Upper lobe of right lung (tissue), 1 donor: ENCODE measurements around the gene GLP1R. TPM values are rescaled to one million over a fixed set of nuclear protein-coding genes. Genes with fewer than 3 reads are reported as not detected.

Source experiments
- ATAC-seq: fragments of 200-7000 bp; cut with Tn5 transposase; one replicate; pipeline ENCODE4 v1.9.1; 2020; ENCODE audit warnings: mild to moderate bottlenecking, moderate library complexity
- DNase-seq: peaks from one replicate; pipeline ENCODE4 v3.0.0-alpha.2; 2020
- H3K27ac ChIP-seq: fragments of 200-600 bp; one replicate; pipeline ENCODE4 v1.8.0; 2022
- H3K27me3 ChIP-seq: fragments of 200-600 bp; one replicate; pipeline ENCODE4 v1.8.0; 2022; ENCODE audit warnings: mild to moderate bottlenecking
- H3K36me3 ChIP-seq: fragments of 200-600 bp; one replicate; pipeline ENCODE4 v1.8.0; 2022
- H3K4me1 ChIP-seq: fragments of 200-600 bp; one replicate; pipeline ENCODE4 v1.8.0; 2022
- H3K4me3 ChIP-seq: fragments of 200-600 bp; one replicate; pipeline ENCODE4 v1.8.0; 2022; ENCODE audit warnings: mild to moderate bottlenecking
- H3K9me3 ChIP-seq: fragments of 200-600 bp; one replicate; pipeline ENCODE4 v1.8.0; 2022
- intact Hi-C: fragments of 100-400 bp; cut with DNase I; formaldehyde crosslinking; loops from one replicate; pipeline ENCODE4 v1.11.0; 2022
- total RNA-seq: library from RNA; stranded (reverse); fragmentation: NEBNext Ultra II Directional; extraction: Animal tissue kit (Norgen Biotek cat#: 25700); gene quantifications from one replicate; pipeline ENCODE4 v1.2.1, GENCODE V29; 2021
- TF ChIP-seq, protein P1 (sequence below): fragments of 200-600 bp; IDR thresholded peaks from one replicate; pipeline ENCODE4 v1.8.0; 2022; ENCODE audit warnings: antibody characterized with exemption
- donor health status: DM: no; HTN: yes; CAD: no; lungs with severe emphysema.

GLP1R gene
- total RNA-seq, 1 donor from 2014 or later: not detected

GRCh38 chr6:39053016-39053624 lies 4.5 kb downstream of the GLP1R start:
- Histone ChIP-seq H3K4me3 (no peak overlapping the region), H3K36me3 (no peaks in the 10 kb centered on the region), H3K27me3 (peaks cover 24% of the 10 kb centered on the region), H3K9me3 (no peaks in the 10 kb centered on the region), H3K27ac (no peak overlapping the region), H3K4me1 (peaks cover 6% of the 10 kb centered on the region)
- DNase-seq (peak; percentile 43), ATAC-seq (peak; percentile 6)
- intact Hi-C loops: no loop called here
- TF ChIP-seq, protein P1, sequence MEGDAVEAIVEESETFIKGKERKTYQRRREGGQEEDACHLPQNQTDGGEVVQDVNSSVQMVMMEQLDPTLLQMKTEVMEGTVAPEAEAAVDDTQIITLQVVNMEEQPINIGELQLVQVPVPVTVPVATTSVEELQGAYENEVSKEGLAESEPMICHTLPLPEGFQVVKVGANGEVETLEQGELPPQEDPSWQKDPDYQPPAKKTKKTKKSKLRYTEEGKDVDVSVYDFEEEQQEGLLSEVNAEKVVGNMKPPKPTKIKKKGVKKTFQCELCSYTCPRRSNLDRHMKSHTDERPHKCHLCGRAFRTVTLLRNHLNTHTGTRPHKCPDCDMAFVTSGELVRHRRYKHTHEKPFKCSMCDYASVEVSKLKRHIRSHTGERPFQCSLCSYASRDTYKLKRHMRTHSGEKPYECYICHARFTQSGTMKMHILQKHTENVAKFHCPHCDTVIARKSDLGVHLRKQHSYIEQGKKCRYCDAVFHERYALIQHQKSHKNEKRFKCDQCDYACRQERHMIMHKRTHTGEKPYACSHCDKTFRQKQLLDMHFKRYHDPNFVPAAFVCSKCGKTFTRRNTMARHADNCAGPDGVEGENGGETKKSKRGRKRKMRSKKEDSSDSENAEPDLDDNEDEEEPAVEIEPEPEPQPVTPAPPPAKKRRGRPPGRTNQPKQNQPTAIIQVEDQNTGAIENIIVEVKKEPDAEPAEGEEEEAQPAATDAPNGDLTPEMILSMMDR: no peak

GRCh38 chr6:39053854-39054576 lies 5.4 kb downstream of the GLP1R start:
- Histone ChIP-seq H3K4me3 (no peak overlapping the region), H3K9me3 (no peaks in the 10 kb centered on the region), H3K27me3 (peaks cover 15% of the 10 kb centered on the region), H3K4me1 (peaks cover under 1% of the 10 kb centered on the region), H3K27ac (no peak overlapping the region), H3K36me3 (no peaks in the 10 kb centered on the region)
- ATAC-seq: no peak
- TF ChIP-seq, protein P1: no peak
- peak; percentile 37 for DNase-seq
- intact Hi-C loops: no loop called here

- intact Hi-C loops: no loop called here
- peaks cover 8% of the 10 kb centered on the region for H3K27me3 ChIP-seq
- H3K4me3 ChIP-seq: no peak overlapping the region
- TF ChIP-seq, protein P1: no peak
- no peaks in the 10 kb centered on the region for H3K36me3 ChIP-seq
- ATAC-seq (no peak), DNase-seq (peak; percentile 32)
- H3K27ac ChIP-seq: no peak overlapping the region
- H3K4me1 ChIP-seq: no peaks in the 10 kb centered on the region
- no peaks in the 10 kb centered on the region for H3K9me3 ChIP-seq
Measured at GRCh38 chr6:39054577-39055142, 6.1 kb downstream of the GLP1R start.

DNA sequence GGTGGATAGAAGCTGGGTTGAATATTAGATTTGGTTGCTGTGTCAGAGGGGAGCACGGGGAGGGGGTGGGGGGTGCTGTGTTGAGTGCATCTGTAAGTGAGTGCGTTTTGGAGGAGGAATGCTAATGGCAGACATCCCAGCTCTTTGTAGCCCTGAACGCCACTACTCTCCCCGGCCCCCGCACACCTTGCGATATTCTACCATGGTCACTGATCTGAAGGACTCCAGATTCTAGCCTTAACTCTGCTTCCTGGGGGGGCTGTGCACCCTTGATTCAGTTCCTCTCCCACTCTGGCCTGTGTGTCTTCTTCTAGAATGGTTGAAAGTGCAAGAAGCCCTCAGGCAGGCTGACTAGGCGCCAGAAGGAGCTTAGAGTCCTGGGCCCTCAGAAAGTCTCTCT lies 7.1 kb downstream of the GLP1R start:
- Histone ChIP-seq H3K27me3 (no peaks in the 10 kb centered on the region), H3K4me1 (no peaks in the 10 kb centered on the region), H3K36me3 (no peaks in the 10 kb centered on the region), H3K9me3 (no peaks in the 10 kb centered on the region), H3K4me3 (no peak overlapping the region), H3K27ac (no peak overlapping the region)
- intact Hi-C loops: no loop called here
- TF ChIP-seq, protein P1: no peak
- peak; percentile 20 for DNase-seq
- no peak for ATAC-seq

DNA sequence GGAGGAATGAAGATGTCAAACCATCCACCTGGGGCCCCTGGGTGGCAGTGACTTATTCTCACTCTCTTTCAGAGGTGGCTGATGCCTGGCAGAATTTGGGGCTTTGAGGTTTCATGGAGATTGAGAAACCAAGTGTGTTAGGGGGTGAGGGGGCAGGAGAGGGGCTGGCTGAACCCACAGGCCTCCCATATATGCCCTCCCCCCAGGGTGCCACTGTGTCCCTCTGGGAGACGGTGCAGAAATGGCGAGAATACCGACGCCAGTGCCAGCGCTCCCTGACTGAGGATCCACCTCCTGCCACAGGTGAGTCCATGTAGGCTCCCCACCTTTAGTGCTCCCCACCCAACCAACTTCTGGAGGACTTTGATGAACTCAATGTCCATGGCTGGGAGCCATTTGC lies 7.6 kb downstream of the GLP1R start:
- Histone ChIP-seq H3K4me1 (no peaks in the 10 kb centered on the region), H3K27ac (no peak overlapping the region), H3K4me3 (no peak overlapping the region), H3K9me3 (no peaks in the 10 kb centered on the region), H3K27me3 (no peaks in the 10 kb centered on the region), H3K36me3 (no peaks in the 10 kb centered on the region)
- ATAC-seq (no peak), DNase-seq (peak; percentile 25)
- TF ChIP-seq, protein P1: no peak
- intact Hi-C loops: no loop called here
